Measurements from ENCODE around the gene CYSLTR2. TPM values are rescaled to one million over a fixed set of nuclear protein-coding genes. Genes with fewer than 3 reads are reported as not detected.

Gene CYSLTR2
- total RNA-seq, 2 experiments from 2014 or later = 2.9 to 3.3 TPM

DNA sequence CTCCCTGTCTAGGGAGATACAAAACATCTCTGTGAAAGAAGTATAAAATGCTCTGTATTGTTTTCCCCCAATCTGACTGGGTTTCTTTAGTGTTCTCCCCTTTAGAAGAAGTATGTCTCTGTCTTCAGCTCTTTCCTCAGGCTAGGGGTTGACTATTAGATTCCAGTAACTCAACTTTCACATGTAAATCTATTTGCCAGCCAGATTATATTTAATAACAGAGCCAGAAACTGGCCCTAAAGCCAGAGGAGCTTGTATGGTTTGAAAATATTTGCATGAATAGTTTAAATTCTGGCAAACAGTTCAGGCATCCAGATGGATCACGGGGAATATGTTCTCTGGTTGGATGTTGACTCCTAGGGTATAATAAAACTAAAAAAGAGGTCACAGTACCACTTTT, 22.3 kb upstream of the CYSLTR2 start:
- ChIA-PET POLR2A (no interaction called here), CTCF (interaction anchor here (1.3 to 1.7 kb wide), 2 partner anchors 13 to 138 kb away, joined by 3 to 4 read pairs; no protein-coding TSS in a partner anchor)
- H3K27ac Mint-ChIP-seq = no peak overlapping the region
- no peak for ATAC-seq
- no peaks in the 10 kb centered on the region for H3K36me3 Mint-ChIP-seq (ENCODE audit: low read depth)
- no peak overlapping the region for H3K4me3 Mint-ChIP-seq
- no peaks in the 10 kb centered on the region for H3K9me3 Mint-ChIP-seq (ENCODE audit: insufficient read depth)
- H3K4me1 Mint-ChIP-seq (ENCODE audit: low read depth) = peaks cover 4% of the 10 kb centered on the region
- DNase-seq = no peak
- H3K27me3 Mint-ChIP-seq (ENCODE audit: low read depth) = no peaks in the 10 kb centered on the region

DNA sequence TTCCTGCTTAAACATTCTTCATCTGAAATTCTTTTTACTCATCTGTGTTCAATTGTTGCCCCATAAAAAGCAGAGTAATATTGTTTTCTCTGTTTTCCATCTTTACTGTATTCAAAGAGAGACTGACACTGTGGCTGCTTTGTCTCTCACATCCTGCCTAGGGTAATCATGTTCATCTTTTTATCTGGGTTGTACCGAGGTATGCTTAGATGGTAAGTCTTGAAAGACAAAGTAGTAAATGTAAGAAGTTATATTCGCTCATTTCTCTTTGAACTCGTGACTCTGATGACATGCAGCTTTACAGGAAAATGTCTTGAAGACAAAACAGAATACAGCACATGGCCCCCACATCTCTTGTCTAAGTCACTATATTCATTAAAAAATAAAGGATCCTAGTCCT, 20.0 kb upstream of the CYSLTR2 start:
- POLR2A ChIA-PET = no interaction called here
- Mint-ChIP-seq H3K9me3 (ENCODE audit: insufficient read depth) (no peaks in the 10 kb centered on the region), H3K27me3 (ENCODE audit: low read depth) (no peaks in the 10 kb centered on the region), H3K27ac (no peak overlapping the region), H3K4me1 (ENCODE audit: low read depth) (peaks cover 4% of the 10 kb centered on the region), H3K36me3 (ENCODE audit: low read depth) (no peaks in the 10 kb centered on the region), H3K4me3 (no peak overlapping the region)
- CTCF ChIA-PET = interaction anchor here (1.1 kb wide), 1 partner anchor 10 kb away, joined by 3 read pairs; no protein-coding TSS in a partner anchor
- ATAC-seq (no peak), DNase-seq (no peak)

DNA sequence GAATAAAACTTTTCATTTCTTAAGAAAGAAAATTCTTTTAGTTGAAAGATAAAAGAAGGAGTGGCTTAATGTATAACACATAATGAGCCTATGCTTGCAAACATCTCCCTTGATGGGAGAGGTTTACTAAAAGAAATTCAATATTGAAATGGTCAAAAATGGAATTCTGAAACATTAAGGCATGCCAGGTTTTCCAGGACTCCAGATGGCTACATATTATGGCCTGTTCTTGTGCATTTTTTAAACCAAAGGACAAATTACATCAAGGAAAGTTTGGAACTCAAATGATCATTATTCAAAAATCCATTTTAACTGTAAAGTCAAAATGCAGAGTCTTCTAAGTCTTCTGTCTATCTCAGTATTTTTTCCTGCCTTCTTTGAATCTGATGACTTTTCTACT, 19.1 kb upstream of the CYSLTR2 start:
- no peaks in the 10 kb centered on the region for H3K9me3 Mint-ChIP-seq (ENCODE audit: insufficient read depth)

DNA sequence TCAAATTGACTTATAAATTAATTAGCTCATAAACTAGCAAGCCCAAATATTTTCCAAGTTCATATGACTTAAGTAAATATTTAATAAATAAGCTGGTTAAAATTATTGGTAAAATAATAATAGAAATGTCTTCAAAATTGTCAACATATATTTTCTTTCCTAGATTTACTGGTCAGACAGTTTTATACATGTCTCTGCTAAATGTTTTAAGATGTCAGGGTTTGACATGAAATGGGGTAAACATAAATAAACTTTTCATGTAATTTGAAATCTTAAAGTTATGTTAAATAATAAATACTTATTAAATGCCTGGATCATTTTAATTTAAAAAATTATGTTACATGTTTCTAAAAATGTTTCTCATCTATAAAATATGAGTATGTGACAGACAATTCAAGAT, 18.3 kb upstream of the CYSLTR2 start:
- H3K36me3 Mint-ChIP-seq (ENCODE audit: low read depth) = no peaks in the 10 kb centered on the region
- no peaks in the 10 kb centered on the region for H3K9me3 Mint-ChIP-seq (ENCODE audit: insufficient read depth)
- no peak overlapping the region for H3K27ac Mint-ChIP-seq
- no peak overlapping the region for H3K4me3 Mint-ChIP-seq
- H3K27me3 Mint-ChIP-seq (ENCODE audit: low read depth) = peaks cover 7% of the 10 kb centered on the region
- ChIA-PET CTCF (interaction anchor here (0.9 kb wide), 1 partner anchor 134 kb away, joined by 3 read pairs; no protein-coding TSS in a partner anchor), POLR2A (no interaction called here)
- H3K4me1 Mint-ChIP-seq (ENCODE audit: low read depth) = peaks cover 4% of the 10 kb centered on the region
- DNase-seq (no peak), ATAC-seq (no peak)

More for the DNA sequence above, 19.1 kb upstream of the CYSLTR2 start:
- peaks cover 4% of the 10 kb centered on the region for H3K4me1 Mint-ChIP-seq (ENCODE audit: low read depth)
- no peaks in the 10 kb centered on the region for H3K36me3 Mint-ChIP-seq (ENCODE audit: low read depth)
- ChIA-PET CTCF (no interaction called here), POLR2A (no interaction called here)
- DNase-seq (no peak), ATAC-seq (no peak)
- H3K27me3 Mint-ChIP-seq (ENCODE audit: low read depth) = peaks cover 4% of the 10 kb centered on the region
- H3K4me3 Mint-ChIP-seq = no peak overlapping the region
- no peak overlapping the region for H3K27ac Mint-ChIP-seq

DNA sequence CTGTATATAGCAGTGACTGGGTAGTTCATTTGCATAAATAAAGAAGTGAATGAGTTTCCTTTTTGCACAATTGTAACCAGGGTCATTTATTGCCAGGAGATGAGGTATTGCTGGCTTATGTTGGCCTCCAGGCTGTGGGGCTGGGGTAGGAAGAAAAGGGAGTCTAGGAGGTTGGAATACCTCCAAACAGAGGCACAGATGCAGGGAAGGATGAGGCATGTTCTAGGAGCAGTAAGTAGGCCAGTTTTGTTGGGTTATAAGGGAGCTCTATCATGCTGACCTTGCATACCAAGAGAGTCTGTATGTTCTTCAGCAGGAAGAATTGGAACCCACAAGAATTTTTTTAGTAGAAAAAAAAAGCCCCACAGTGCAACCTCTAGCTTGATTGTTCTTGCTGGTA, 17.2 kb upstream of the CYSLTR2 start:
- ChIA-PET CTCF (interaction anchor here (0.9 to 1.6 kb wide), 2 partner anchors 56 to 133 kb away, joined by 3 to 4 read pairs; no protein-coding TSS in a partner anchor), POLR2A (interaction anchor here (0.6 kb wide), 1 partner anchor 31 kb away, joined by 4 read pairs; no protein-coding TSS in a partner anchor)
- Mint-ChIP-seq H3K4me3 (no peak overlapping the region), H3K27me3 (ENCODE audit: low read depth) (peaks cover 13% of the 10 kb centered on the region), H3K4me1 (ENCODE audit: low read depth) (peaks cover 4% of the 10 kb centered on the region), H3K27ac (no peak overlapping the region), H3K9me3 (ENCODE audit: insufficient read depth) (no peaks in the 10 kb centered on the region), H3K36me3 (ENCODE audit: low read depth) (no peaks in the 10 kb centered on the region)
- DNase-seq = no peak
- ATAC-seq = no peak

DNA sequence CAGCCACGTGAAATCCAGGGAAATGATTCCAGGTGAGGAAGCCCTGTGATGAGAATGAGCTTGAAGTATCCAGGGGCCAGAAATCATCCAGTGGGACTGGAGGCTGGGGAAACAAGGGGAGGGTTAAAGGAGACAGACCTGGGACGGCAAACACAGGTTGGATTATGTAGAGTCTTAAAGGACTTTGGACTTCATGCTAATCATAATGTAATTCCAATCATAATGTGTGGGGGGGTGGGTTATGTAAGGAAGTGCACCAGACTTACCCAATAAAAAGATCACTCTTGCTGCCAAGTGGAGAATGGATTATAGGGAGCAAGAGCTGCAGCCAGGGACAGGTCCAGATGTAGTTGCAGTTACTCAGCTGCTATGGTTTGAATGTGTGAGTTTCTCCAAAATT, 16.1 kb upstream of the CYSLTR2 start:
- CTCF ChIA-PET = interaction anchor here (1.6 kb wide), 1 partner anchor 131 kb away, joined by 3 read pairs; no protein-coding TSS in a partner anchor
- POLR2A ChIA-PET = no interaction called here
- Mint-ChIP-seq H3K4me3 (no peak overlapping the region), H3K9me3 (ENCODE audit: insufficient read depth) (no peaks in the 10 kb centered on the region), H3K27ac (no peak overlapping the region), H3K27me3 (ENCODE audit: low read depth) (peaks cover 13% of the 10 kb centered on the region), H3K4me1 (ENCODE audit: low read depth) (peaks cover 4% of the 10 kb centered on the region), H3K36me3 (ENCODE audit: low read depth) (no peaks in the 10 kb centered on the region)
- no peak for ATAC-seq
- no peak for DNase-seq

DNA sequence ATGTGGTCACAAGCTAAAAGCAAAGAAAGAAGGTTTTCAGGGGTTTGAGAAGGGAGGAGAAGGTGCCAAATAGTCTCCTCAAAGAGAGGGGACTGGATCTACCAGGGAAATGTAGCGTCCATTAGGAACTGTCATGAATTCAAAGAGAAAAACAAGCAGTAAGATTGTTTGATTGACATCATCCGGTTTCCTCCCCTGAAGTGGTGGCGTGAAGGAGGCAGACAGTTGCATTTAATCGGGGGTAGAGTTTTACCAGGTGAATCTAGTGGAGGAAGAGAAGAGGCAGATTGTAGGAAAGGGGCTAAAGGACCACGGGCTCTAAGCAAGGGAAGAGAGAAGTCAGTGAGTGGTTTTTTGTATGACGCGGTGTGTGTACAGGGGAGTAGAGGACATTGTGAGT, 13.0 kb upstream of the CYSLTR2 start:
- Mint-ChIP-seq H3K36me3 (ENCODE audit: low read depth) (no peaks in the 10 kb centered on the region), H3K9me3 (ENCODE audit: insufficient read depth) (no peaks in the 10 kb centered on the region), H3K4me3 (no peak overlapping the region), H3K27me3 (ENCODE audit: low read depth) (peaks cover 13% of the 10 kb centered on the region), H3K27ac (no peak overlapping the region), H3K4me1 (ENCODE audit: low read depth) (no peaks in the 10 kb centered on the region)
- ChIA-PET POLR2A (no interaction called here), CTCF (no interaction called here)
- DNase-seq (no peak), ATAC-seq (no peak)

DNA sequence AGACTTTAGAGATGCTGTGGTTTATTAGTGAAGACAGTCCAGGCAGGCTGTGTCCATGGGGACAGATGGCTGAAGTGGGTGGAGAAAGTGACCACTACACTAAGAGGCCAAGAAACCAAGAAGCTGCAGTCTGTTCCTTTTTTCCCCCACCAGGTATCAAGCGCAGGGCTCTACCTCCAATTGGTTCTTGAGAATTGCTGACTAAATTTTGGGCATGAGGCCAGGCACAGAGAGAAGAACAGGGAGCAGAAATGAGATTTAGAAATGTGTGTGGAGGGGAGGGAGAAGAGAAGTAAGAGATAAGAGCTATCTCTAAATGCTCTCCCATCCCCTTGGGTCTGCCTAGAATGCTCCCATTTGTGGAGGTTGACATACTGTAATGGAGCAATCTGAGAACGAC, 12.3 kb upstream of the CYSLTR2 start:
- ATAC-seq (no peak), DNase-seq (no peak)
- ChIA-PET POLR2A (no interaction called here), CTCF (no interaction called here)
- Mint-ChIP-seq H3K27me3 (ENCODE audit: low read depth) (peaks cover 13% of the 10 kb centered on the region), H3K4me3 (no peak overlapping the region), H3K27ac (no peak overlapping the region), H3K36me3 (ENCODE audit: low read depth) (no peaks in the 10 kb centered on the region), H3K9me3 (ENCODE audit: insufficient read depth) (no peaks in the 10 kb centered on the region), H3K4me1 (ENCODE audit: low read depth) (no peaks in the 10 kb centered on the region)

DNA sequence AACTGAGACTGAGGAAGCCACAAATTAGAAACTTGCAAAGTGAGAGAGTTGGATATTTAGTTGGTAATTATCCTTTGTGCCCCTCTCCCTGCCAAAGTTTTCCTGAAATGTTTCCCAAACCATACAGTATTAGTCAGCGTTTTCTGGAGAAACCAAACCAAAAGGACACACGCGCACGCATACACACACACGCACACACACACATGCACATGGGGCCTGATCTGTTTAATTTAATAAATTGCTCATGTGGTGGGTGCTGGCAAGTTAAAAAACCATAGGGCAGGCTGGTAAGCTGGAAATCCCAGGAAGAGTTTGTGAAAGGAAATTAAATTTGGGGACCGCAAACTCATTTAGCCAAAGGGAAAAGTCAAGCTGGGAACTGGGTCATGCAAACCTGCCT, 11.7 kb upstream of the CYSLTR2 start:
- POLR2A ChIA-PET = no interaction called here
- Mint-ChIP-seq H3K36me3 (ENCODE audit: low read depth) (no peaks in the 10 kb centered on the region), H3K9me3 (ENCODE audit: insufficient read depth) (no peaks in the 10 kb centered on the region), H3K27me3 (ENCODE audit: low read depth) (peaks cover 13% of the 10 kb centered on the region), H3K4me1 (ENCODE audit: low read depth) (no peaks in the 10 kb centered on the region), H3K27ac (no peak overlapping the region), H3K4me3 (no peak overlapping the region)
- CTCF ChIA-PET = no interaction called here
- no peak for ATAC-seq
- DNase-seq = no peak

DNA sequence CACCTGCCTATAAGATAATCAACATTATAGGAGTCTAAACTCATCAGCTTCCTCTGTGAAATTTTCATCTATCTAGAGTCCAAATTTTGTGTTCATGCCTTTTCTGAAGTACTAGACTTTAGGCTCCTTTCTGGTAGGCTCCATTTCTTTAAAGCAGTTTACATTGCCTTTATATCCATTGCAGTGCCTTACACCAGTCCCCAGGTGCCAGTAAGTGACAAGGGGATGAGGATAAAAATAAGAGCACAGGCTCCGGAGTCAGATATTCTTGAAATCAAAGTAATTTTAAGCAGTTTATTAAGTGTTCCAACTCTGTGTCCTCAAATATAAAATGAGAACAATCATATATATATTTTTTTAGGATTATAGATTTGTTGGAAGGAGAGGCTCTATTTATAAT, 10.6 kb upstream of the CYSLTR2 start:
- peaks cover 13% of the 10 kb centered on the region for H3K27me3 Mint-ChIP-seq (ENCODE audit: low read depth)
- H3K4me1 Mint-ChIP-seq (ENCODE audit: low read depth) = no peaks in the 10 kb centered on the region
- no peaks in the 10 kb centered on the region for H3K9me3 Mint-ChIP-seq (ENCODE audit: insufficient read depth)
- ATAC-seq (no peak), DNase-seq (no peak)
- CTCF ChIA-PET = no interaction called here
- no peak overlapping the region for H3K27ac Mint-ChIP-seq
- no peaks in the 10 kb centered on the region for H3K36me3 Mint-ChIP-seq (ENCODE audit: low read depth)
- H3K4me3 Mint-ChIP-seq = no peak overlapping the region
- POLR2A ChIA-PET = no interaction called here

DNA sequence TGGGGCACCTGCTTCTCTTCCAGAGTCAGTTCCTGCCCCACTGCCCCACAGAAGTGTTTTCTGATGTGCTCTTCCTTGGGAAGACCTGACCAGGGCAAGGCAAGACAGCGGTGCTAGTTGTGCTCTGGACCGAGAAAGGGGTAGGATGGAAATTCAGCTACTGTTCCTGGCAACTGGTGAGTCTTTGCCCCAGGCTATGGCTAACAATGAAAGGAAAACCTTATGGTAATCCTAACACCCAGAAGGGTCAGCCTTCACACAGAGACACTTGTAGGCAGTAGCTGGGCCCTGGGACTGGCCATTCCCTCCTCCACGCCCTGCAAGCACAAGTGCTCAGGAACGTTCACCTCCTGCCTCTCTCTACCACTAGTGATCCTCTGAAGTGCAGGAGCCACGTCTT, 9.6 kb upstream of the CYSLTR2 start:
- Mint-ChIP-seq H3K4me3 (no peak overlapping the region), H3K4me1 (ENCODE audit: low read depth) (no peaks in the 10 kb centered on the region), H3K9me3 (ENCODE audit: insufficient read depth) (no peaks in the 10 kb centered on the region), H3K27me3 (ENCODE audit: low read depth) (peaks cover 11% of the 10 kb centered on the region), H3K36me3 (ENCODE audit: low read depth) (no peaks in the 10 kb centered on the region), H3K27ac (no peak overlapping the region)
- DNase-seq = no peak
- CTCF ChIA-PET = interaction anchor here (0.7 to 0.9 kb wide), 2 partner anchors 13 to 549 kb away, joined by 3 read pairs; partner anchors contain the start of gene MED4
- POLR2A ChIA-PET = no interaction called here
- no peak for ATAC-seq

DNA sequence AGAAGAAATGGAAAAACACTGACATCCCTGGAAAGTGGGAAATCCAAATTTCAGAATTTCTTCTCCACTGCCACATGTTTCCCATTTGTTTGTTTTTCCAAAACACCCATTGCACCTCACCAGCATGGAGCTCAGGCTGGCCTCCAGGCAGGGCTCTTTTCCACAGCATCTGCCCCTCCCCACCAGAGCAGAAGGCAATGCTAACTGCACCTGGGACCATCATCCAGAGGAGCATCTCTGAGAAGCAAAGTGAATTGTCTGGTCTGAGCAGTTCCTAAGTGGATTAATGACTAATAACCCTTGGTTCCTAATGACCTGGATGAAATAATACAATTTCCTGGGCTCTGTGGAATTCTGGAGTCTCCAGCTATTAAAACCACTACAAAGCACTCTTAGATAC, 8.8 kb upstream of the CYSLTR2 start:
- Mint-ChIP-seq H3K9me3 (ENCODE audit: insufficient read depth) (no peaks in the 10 kb centered on the region), H3K36me3 (ENCODE audit: low read depth) (no peaks in the 10 kb centered on the region), H3K27ac (no peak overlapping the region), H3K4me3 (no peak overlapping the region), H3K4me1 (ENCODE audit: low read depth) (no peaks in the 10 kb centered on the region), H3K27me3 (ENCODE audit: low read depth) (peaks cover 9% of the 10 kb centered on the region)
- DNase-seq (no peak), ATAC-seq (no peak)
- ChIA-PET POLR2A (no interaction called here), CTCF (no interaction called here)

DNA sequence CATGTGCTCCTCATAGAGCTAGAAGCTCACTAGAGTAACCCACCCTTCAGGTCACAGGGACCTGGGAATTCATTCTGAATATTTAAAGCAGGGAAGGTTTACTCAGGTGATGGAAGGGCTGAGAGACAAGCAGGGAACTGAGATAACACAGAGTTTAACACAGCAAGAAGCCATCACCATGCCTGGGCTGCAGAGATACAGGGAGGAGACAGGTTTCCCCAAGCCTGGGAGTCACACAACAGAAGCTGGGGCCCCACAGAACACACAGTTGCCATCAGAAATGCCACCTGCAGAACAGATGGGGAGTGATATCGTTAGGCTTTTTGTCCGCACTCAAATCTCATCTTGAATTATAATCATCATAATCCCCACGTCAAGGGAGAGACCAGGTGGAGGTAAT, 7.9 kb upstream of the CYSLTR2 start:
- DNase-seq = no peak
- ChIA-PET POLR2A (no interaction called here), CTCF (no interaction called here)
- Mint-ChIP-seq H3K27me3 (ENCODE audit: low read depth) (peaks cover 2% of the 10 kb centered on the region), H3K36me3 (ENCODE audit: low read depth) (no peaks in the 10 kb centered on the region), H3K4me1 (ENCODE audit: low read depth) (no peaks in the 10 kb centered on the region), H3K4me3 (no peak overlapping the region), H3K9me3 (ENCODE audit: insufficient read depth) (no peaks in the 10 kb centered on the region), H3K27ac (no peak overlapping the region)
- ATAC-seq = no peak

Data from activated CD8-positive, alpha-beta T cell treated with anti-CD3 and anti-CD28 coated beads, Interleukin-2, amount 10 ng/mL, durations not matched to agents 7 days and 5 days (primary cell).